Esophagus squamous epithelium (tissue), 4 donors: Measurements from ENCODE around the gene FUT2.

ENCODE experiments used
- CTCF ChIP-seq, 6 experiments: fragments of 450-650 bp in 4 of 6; fragments of 200-600 bp in 2 of 6; sonication (generic) in 2 of 6; IDR thresholded peaks; one replicate each; pipeline ENCODE4 v1.5.1; 2016 to 2019; ENCODE audit warnings: antibody characterized with exemption in 6 of 6, mild to moderate bottlenecking in 4 of 6, moderate library complexity in 4 of 6
- POLR2A ChIP-seq, 4 donors: fragments of 450-650 bp; IDR thresholded peaks; one replicate each; pipeline ENCODE4 v1.6.1; 2017; ENCODE audit warnings: antibody characterized with exemption in 4 of 4, mild to moderate bottlenecking in 4 of 4, moderate library complexity in 3 of 4

- no peak for TF ChIP-seq CTCF (IDR thresholded peaks at IDR 0.05)
- TF ChIP-seq POLR2A (IDR thresholded peaks at IDR 0.05): no peak
These were observed 23.0 kb downstream of the FUT2 start for GRCh38 chr19:48718711-48719231.
